Stimulated activated CD4-positive, alpha-beta T cell treated with anti-CD3 and anti-CD28 coated beads, TNF-alpha, amount 100 ng/mL, for 4 hours (primary cell): Measurements from ENCODE around the gene ABLIM2.

Source experiments
- DNase-seq, 3 experiments: peaks; one replicate each; pipeline ENCODE4 v3.0.0-alpha.2; 2020; ENCODE audit warnings: low read depth in 3 of 3

The ABLIM2 gene

GRCh38 chr4:8103421-8104390 is 54.9 kb downstream of the ABLIM2 start:
- no peak for DNase-seq

- no peak for DNase-seq
These were observed 55.8 kb downstream of the ABLIM2 start for GRCh38 chr4:8102831-8103230.

GRCh38 chr4:8102076-8102355 is 56.6 kb downstream of the ABLIM2 start:
- no peak for DNase-seq

GRCh38 chr4:8101213-8102075 is 57.2 kb downstream of the ABLIM2 start:
- DNase-seq: no peak

- no peak for DNase-seq
These were observed 58.6 kb downstream of the ABLIM2 start for GRCh38 chr4:8099981-8100464.

GRCh38 chr4:8098506-8098905 is 60.1 kb downstream of the ABLIM2 start:
- DNase-seq: no peak

- DNase-seq: no peak
These were observed 60.8 kb downstream of the ABLIM2 start for GRCh38 chr4:8097721-8098345.

GRCh38 chr4:8097141-8097541 is 61.5 kb downstream of the ABLIM2 start:
- no peak for DNase-seq

GRCh38 chr4:8096690-8097061 is 61.9 kb downstream of the ABLIM2 start:
- no peak for DNase-seq

GRCh38 chr4:8095956-8096689 is 62.5 kb downstream of the ABLIM2 start:
- no peak for DNase-seq

- no peak for DNase-seq
These were observed 64.9 kb downstream of the ABLIM2 start for GRCh38 chr4:8093587-8094274.

- no peak for DNase-seq
These were observed 66.3 kb downstream of the ABLIM2 start for GRCh38 chr4:8092282-8092681.

GRCh38 chr4:8090744-8091301 is 67.8 kb downstream of the ABLIM2 start:
- DNase-seq: no peak

GRCh38 chr4:8090312-8090711 is 68.3 kb downstream of the ABLIM2 start:
- no peak for DNase-seq

GRCh38 chr4:8089862-8090261 is 68.8 kb downstream of the ABLIM2 start:
- DNase-seq: no peak

- no peak for DNase-seq
These were observed 69.6 kb downstream of the ABLIM2 start for GRCh38 chr4:8088966-8089491.

GRCh38 chr4:8087921-8088495 is 70.6 kb downstream of the ABLIM2 start:
- DNase-seq: no peak

- no peak for DNase-seq
These were observed 71.7 kb downstream of the ABLIM2 start for GRCh38 chr4:8086783-8087445.

GRCh38 chr4:8085491-8086117 is 73.0 kb downstream of the ABLIM2 start:
- no peak for DNase-seq
